HCT116 (cell line): ENCODE results near the gene SNN. TPM values are rescaled to one million over a fixed set of nuclear protein-coding genes. Genes with fewer than 3 reads are reported as not detected.

Source experiments
- ATAC-seq: fragments of 200-7000 bp; cut with Tn5 transposase; 2 replicates; pipeline ENCODE4 v1.9.1; 2020; ENCODE audit warnings: mild to moderate bottlenecking, moderate library complexity
- BruUV-seq: library from RNA; stranded (reverse); fragments of 400-500 nt; replicated peaks from 2 replicates; lab custom pipeline; 2021; lab: Mats Ljungman, UMichigan
- CTCF ChIA-PET: fragments of 300-600 bp; sonication (Branson Sonifier 250); formaldehyde crosslinking; loops from one replicate; lab custom pipeline; 2021; ENCODE audit warnings: antibody characterized with exemption; lab: Charles Lee
- POLR2A ChIA-PET: fragments of 300-600, 350-600 bp; sonication (Branson Sonifier 250); formaldehyde crosslinking; loops from one replicate; lab custom pipeline; 2021; ENCODE audit warnings: antibody characterized with exemption; lab: Charles Lee
- RAD21 ChIA-PET, 2 experiments: fragments of 300-600 bp; sonication (Branson Sonifier 250); formaldehyde crosslinking; loops; one replicate each; lab custom pipeline; 2023; ENCODE audit warnings: low total read pairs in 2 of 2; ENCODE audit not compliant: uncharacterized antibody in 2 of 2, unreplicated experiment in 2 of 2, low non-redundant PET in 1 of 2; lab: Charles Lee
- DNase-seq: peaks from one replicate; pipeline ENCODE4 v3.0.0-alpha.2; 2010; ENCODE audit warnings: low read depth, low spot score
- H2AFZ ChIP-seq: fragments of 200-600 bp; shearing (Covaris generic), sonication (generic); 2 replicates; pipeline ENCODE4 v1.6.1; 2017; ENCODE audit warnings: low read depth, mixed run types, mixed read lengths, antibody characterized with exemption, low read length; ENCODE audit not compliant: poor library complexity, severe bottlenecking
- H3K27ac ChIP-seq: 2 replicates; pipeline ENCODE4 v1.5.1; 2012; ENCODE audit warnings: low read depth, low read length
- H3K27me3 ChIP-seq: fragments of 200-600 bp; sonication (generic); 2 replicates; pipeline ENCODE4 v1.6.1; 2016; ENCODE audit warnings: mixed run types, low read length, mixed read lengths; ENCODE audit not compliant: insufficient read depth
- H3K36me3 ChIP-seq, 2 experiments: fragments of 200-500 bp in 1 of 2; fragments of 200-600 bp in 1 of 2; sonication (Bioruptor generic) in 1 of 2; sonication (generic) in 1 of 2; 2 replicates each; pipeline versions ENCODE4 v1.5.1 to v1.6.1; 2014 to 2016; ENCODE audit warnings: low read length in 2 of 2, inconsistent platforms in 1 of 2, mixed read lengths in 1 of 2, mixed run types in 1 of 2; ENCODE audit not compliant: insufficient read depth in 2 of 2, control insufficient read depth in 1 of 2
- H3K4me1 ChIP-seq, 2 experiments: fragments of 200-600 bp in 1 of 2; sonication (generic) in 1 of 2; 2 replicates each; pipeline versions ENCODE4 v1.5.1 to v1.6.1; 2012 to 2017; ENCODE audit warnings: low read length in 2 of 2, inconsistent platforms in 1 of 2, mild to moderate bottlenecking in 1 of 2, mixed read lengths in 1 of 2, mixed run types in 1 of 2, moderate library complexity in 1 of 2; ENCODE audit not compliant: insufficient read depth in 2 of 2, control insufficient read depth in 1 of 2
- H3K4me2 ChIP-seq: fragments of 200-600 bp; sonication (generic); 2 replicates; pipeline ENCODE4 v1.6.1; 2017; ENCODE audit warnings: mixed run types, low read length, mixed read lengths
- H3K4me3 ChIP-seq, 2 experiments: fragments of 200-600 bp in 1 of 2; sonication (generic) in 1 of 2; replicated peaks in 1 of 2; 2 replicates each; pipeline ENCODE4 v1.5.1; 2011 to 2016; ENCODE audit warnings: low read length in 2 of 2, control low read depth in 1 of 2, low read depth in 1 of 2, mild to moderate bottlenecking in 1 of 2, mixed read lengths in 1 of 2, mixed run types in 1 of 2
- H3K79me2 ChIP-seq: fragments of 200-600 bp; sonication (generic); 2 replicates; pipeline ENCODE4 v1.6.1; 2017; ENCODE audit warnings: mild to moderate bottlenecking, mixed run types, low read length, moderate library complexity, mixed read lengths; ENCODE audit not compliant: insufficient read depth
- H3K9ac ChIP-seq: fragments of 200-600 bp; sonication (generic); 2 replicates; pipeline ENCODE4 v1.6.1; 2016; ENCODE audit warnings: low read length, mixed read lengths
- H3K9me2 ChIP-seq: fragments of 200-600 bp; sonication (generic), shearing (Covaris generic); 2 replicates; pipeline ENCODE4 v1.6.1; 2017; ENCODE audit warnings: mixed run types, mild to moderate bottlenecking, moderate library complexity; ENCODE audit not compliant: insufficient read depth
- H3K9me3 ChIP-seq, 2 experiments: fragments of 200-500 bp in 1 of 2; fragments of 200-600 bp in 1 of 2; sonication (Bioruptor generic) in 1 of 2; sonication (generic) in 1 of 2; 2 replicates each; pipeline ENCODE4 v1.6.1; 2014 to 2017; ENCODE audit warnings: low read length in 2 of 2, mixed read lengths in 2 of 2, inconsistent platforms in 1 of 2, low read depth in 1 of 2, mild to moderate bottlenecking in 1 of 2, mixed run types in 1 of 2, moderate library complexity in 1 of 2; ENCODE audit not compliant: control insufficient read depth in 1 of 2, insufficient read depth in 1 of 2
- H4K20me1 ChIP-seq: fragments of 200-600 bp; sonication (generic), shearing (Covaris generic); 2 replicates; pipeline ENCODE4 v1.6.1; 2017; ENCODE audit warnings: mixed run types, mild to moderate bottlenecking, moderate library complexity; ENCODE audit not compliant: insufficient read depth
- CBX3 ChIP-seq: IDR thresholded peaks from 2 replicates; pipeline ENCODE4 v1.6.1; 2012; ENCODE audit warnings: low read depth
- CEBPB ChIP-seq: IDR thresholded peaks from 2 replicates; pipeline ENCODE4 v1.6.1; 2012; ENCODE audit warnings: low read depth
- CTCF ChIP-seq, 3 experiments: fragments of 200-600 bp in 1 of 3; sonication (generic) in 1 of 3; IDR thresholded peaks in 2 of 3; conservative IDR thresholded peaks in 1 of 3; 2 replicates each; pipeline ENCODE4 v1.5.1; 2012 to 2017; ENCODE audit warnings: low read depth in 2 of 3, low read length in 2 of 3, antibody characterized with exemption in 1 of 3, borderline replicate concordance in 1 of 3, control low read depth in 1 of 3, mild to moderate bottlenecking in 1 of 3, mixed read lengths in 1 of 3, mixed run types in 1 of 3, moderate library complexity in 1 of 3; ENCODE audit not compliant: insufficient read depth in 1 of 3
- EZH2 ChIP-seq: fragments of 200-600 bp; sonication (generic); IDR thresholded peaks from 2 replicates; pipeline ENCODE4 v1.6.1; 2017; ENCODE audit warnings: antibody characterized with exemption, mixed run types
- EZH2phosphoT487 ChIP-seq: fragments of 200-600 bp; IDR thresholded peaks from 2 replicates; pipeline ENCODE4 v1.6.1; 2018; ENCODE audit warnings: antibody characterized with exemption, borderline replicate concordance
- FOSL1 ChIP-seq: IDR thresholded peaks from 2 replicates; pipeline ENCODE4 v1.6.1; 2012; ENCODE audit warnings: low read depth
- RAD21 ChIP-seq: IDR thresholded peaks from 2 replicates; pipeline ENCODE4 v1.6.1; 2012; ENCODE audit warnings: low read depth, mild to moderate bottlenecking
- SIN3A ChIP-seq: IDR thresholded peaks from 2 replicates; pipeline ENCODE4 v1.6.1; 2012; ENCODE audit warnings: low read depth
- SRF ChIP-seq: IDR thresholded peaks from 2 replicates; pipeline ENCODE4 v1.6.1; 2012; ENCODE audit warnings: low read depth
- YY1 ChIP-seq: IDR thresholded peaks from 2 replicates; pipeline ENCODE4 v1.6.1; 2011; ENCODE audit warnings: low read length, low read depth, moderate library complexity, mild to moderate bottlenecking; ENCODE audit not compliant: insufficient replicate concordance; ENCODE audit errors: extremely low read depth
- intact Hi-C: fragments of 100-400 bp; cut with micrococcal nuclease; formaldehyde crosslinking; loops from 2 replicates; pipeline ENCODE4 v1.10.0; 2022
- total RNA-seq: library from RNA; stranded (reverse); gene quantifications from one replicate; pipeline ENCODE4 v1.2.1, GENCODE V29; 2021; ENCODE audit not compliant: unreplicated experiment

The SNN gene
- total RNA-seq, 1 experiment from 2014 or later: 12.2 TPM

DNA sequence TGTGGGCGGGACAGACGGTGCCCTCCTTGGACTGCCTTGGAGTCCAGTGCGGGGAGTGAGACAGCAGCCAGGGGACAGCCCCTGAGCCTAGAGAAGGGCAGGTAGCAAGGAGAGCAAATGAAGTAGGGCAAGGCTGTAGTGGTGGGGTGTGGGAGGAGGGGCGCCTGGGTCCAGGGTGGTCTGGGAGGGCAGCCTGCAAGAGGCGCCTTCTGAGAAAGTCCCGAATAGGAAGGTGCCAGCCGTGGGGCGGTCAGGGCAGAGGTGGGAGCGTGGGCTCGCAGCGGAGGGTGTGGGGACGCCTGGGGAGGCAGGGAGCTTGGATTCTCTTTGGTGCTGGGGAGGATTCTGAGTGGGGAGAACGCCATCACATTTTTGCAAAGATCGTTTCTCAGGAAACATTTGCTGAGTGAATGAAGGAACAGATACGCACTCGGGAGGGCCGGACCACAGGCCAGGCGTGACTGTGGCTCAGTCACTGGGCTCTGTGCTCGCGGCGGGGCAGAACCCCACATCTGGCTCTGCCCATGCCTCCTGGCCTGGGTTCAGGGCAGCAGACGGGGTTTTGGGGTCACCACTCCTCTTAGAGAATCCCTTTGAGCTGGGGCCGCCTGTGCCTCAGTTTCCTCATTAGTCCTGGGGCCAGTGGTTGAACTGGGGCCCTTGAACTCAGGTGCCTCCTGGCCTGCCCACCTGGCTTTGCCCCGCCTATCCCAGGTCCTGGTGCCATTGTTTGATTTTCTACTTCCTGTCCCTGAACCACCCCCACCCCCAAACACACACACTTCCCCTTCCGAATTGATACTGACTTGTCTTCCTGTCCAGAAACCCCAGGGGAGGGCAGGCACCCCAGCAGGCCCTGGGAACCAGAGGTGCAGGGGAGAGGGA lies 4.2 kb downstream of the SNN start:
- Histone ChIP-seq H2AFZ (no peak overlapping the region), H3K4me1 (peaks cover 46 to 67% of the 10 kb centered on the region in 2 experiments), H3K9me2 (no peaks in the 10 kb centered on the region), H3K4me2 (no peak overlapping the region), H3K36me3 (peaks cover 3 to 4% of the 10 kb centered on the region in 2 experiments; a peak in 2 of 4 replicates), H3K79me2 (no peaks in the 10 kb centered on the region), H3K4me3 (no peak overlapping the region), H3K27ac (no peak overlapping the region; the same call in 1 of the 2 replicates), H3K9ac (no peak overlapping the region), H3K27me3 (no peaks in the 10 kb centered on the region), H4K20me1 (no peaks in the 10 kb centered on the region), H3K9me3 (no peaks in the 10 kb centered on the region)
- intact Hi-C loops: no loop called here
- CTCF ChIA-PET: no interaction called here
- BruUV-seq: no TSS peak
- ATAC-seq: no peak
- no peak for TF ChIP-seq CEBPB
- no peak for TF ChIP-seq FOSL1
- no peak for TF ChIP-seq CBX3
- no peak for TF ChIP-seq CTCF (IDR thresholded peaks at IDR 0.05 in 2 of 3, conservative IDR thresholded peaks at IDR 0.05 in 1 of 3; ENCODE audit: borderline replicate concordance in 1 of 3, insufficient read depth in 1 of 3, low read depth in 2 of 3, low read length in 2 of 3)
- no peak for TF ChIP-seq SRF
- no peak for TF ChIP-seq YY1
- no peak for TF ChIP-seq RAD21
- TF ChIP-seq EZH2phosphoT487: no peak
- no peak for TF ChIP-seq EZH2
- no peak for TF ChIP-seq SIN3A
- DNase-seq: no peak
- POLR2A ChIA-PET: no interaction called here
- RAD21 ChIA-PET: no interaction called here
